ENCODE results near the gene EPHB2.
A peak's percentile ranks its signal among the peaks of the same experiment; 100 is the strongest.
"Not testable (repeated sequence)": the region's sequence is repeated elsewhere in the genome, so short reads cannot be mapped to it uniquely, and the experiment has no call there.

EPHB2 gene

GRCh38 chr1:22843441-22844183 lies 133.0 kb downstream of the EPHB2 start:
- H4K91ac ChIP-seq (ENCODE audit: low read length); H3K9ac ChIP-seq (ENCODE audit: low read length); H3K4ac ChIP-seq (ENCODE audit: low read depth in 1 of 2, low read length in 2 of 2); H3K27ac ChIP-seq (ENCODE audit: low read length, poor library complexity, severe bottlenecking); H2BK120ac ChIP-seq (ENCODE audit: low read depth, low read length); H3K4me3 ChIP-seq (ENCODE audit: insufficient read depth in 1 of 2, low read depth in 1 of 2, low read length in 2 of 2); H4K8ac ChIP-seq (ENCODE audit: low read length); H3K4me1 ChIP-seq (ENCODE audit: control insufficient read depth, insufficient read depth, low read depth, low read length); H2BK5ac ChIP-seq (ENCODE audit: low read depth, low read length, poor library complexity, severe bottlenecking); H3K23ac ChIP-seq (ENCODE audit: low read length in 2 of 2); H3K18ac ChIP-seq (ENCODE audit: low read depth in 1 of 2, low read length in 2 of 2); H2AFZ ChIP-seq (ENCODE audit: low read depth, low read length); H3K4me2 ChIP-seq (ENCODE audit: low read length, poor library complexity, severe bottlenecking); H2BK12ac ChIP-seq (ENCODE audit: low read length in 2 of 2); H3K14ac ChIP-seq (ENCODE audit: low read length in 2 of 2); H3K9me3 ChIP-seq (ENCODE audit: control insufficient read depth, low read length); H2AK5ac ChIP-seq (ENCODE audit: low read length, severe bottlenecking); H2BK15ac ChIP-seq (ENCODE audit: low read depth, poor library complexity, severe bottlenecking); DNase-seq: not testable (repeated sequence)
- peaks cover 0 to 34% of the 10 kb centered on the region in 2 experiments for H3K36me3 ChIP-seq (ENCODE audit: control insufficient read depth in 1 of 2, insufficient read depth in 2 of 2, low read depth in 1 of 2, low read length in 2 of 2)
- WGBS: 96% methylated on average over 9 of the region's 11 CpGs
- H3K79me1 ChIP-seq (replicated peaks; ENCODE audit: low read length, poor library complexity, severe bottlenecking): peaks cover 44% of the 10 kb centered on the region
- H3K27me3 ChIP-seq (ENCODE audit: control insufficient read depth in 1 of 2, insufficient read depth in 1 of 2, low read length in 2 of 2): peaks cover 0 to 65% of the 10 kb centered on the region in 2 experiments

- no peak overlapping the region for H3K4me2 ChIP-seq (ENCODE audit: low read length, poor library complexity, severe bottlenecking)
- H3K36me3 ChIP-seq (ENCODE audit: control insufficient read depth in 1 of 2, insufficient read depth in 2 of 2, low read depth in 1 of 2, low read length in 2 of 2): peaks cover 0 to 41% of the 10 kb centered on the region in 2 experiments
- WGBS: 93% methylated on average over 5 of the region's 5 CpGs
- no peak overlapping the region for H2AK5ac ChIP-seq (ENCODE audit: low read length, severe bottlenecking)
- no peak overlapping the region for H3K23ac ChIP-seq (ENCODE audit: low read length in 2 of 2)
- no peak overlapping the region for H2BK12ac ChIP-seq (ENCODE audit: low read length in 2 of 2)
- peaks cover 48% of the 10 kb centered on the region for H3K79me1 ChIP-seq (replicated peaks; ENCODE audit: low read length, poor library complexity, severe bottlenecking)
- H2AFZ ChIP-seq (ENCODE audit: low read depth, low read length): no peak overlapping the region
- H3K4me3 ChIP-seq (ENCODE audit: insufficient read depth in 1 of 2, low read depth in 1 of 2, low read length in 2 of 2): no peak overlapping the region
- no peak overlapping the region for H3K27ac ChIP-seq (ENCODE audit: low read length, poor library complexity, severe bottlenecking)
- H2BK120ac ChIP-seq (ENCODE audit: low read depth, low read length): no peak overlapping the region
- no peak overlapping the region for H3K14ac ChIP-seq (ENCODE audit: low read length in 2 of 2)
- no peak overlapping the region for H3K9ac ChIP-seq (ENCODE audit: low read length)
- no peak overlapping the region for H3K18ac ChIP-seq (ENCODE audit: low read depth in 1 of 2, low read length in 2 of 2)
- no peak overlapping the region for H2BK15ac ChIP-seq (ENCODE audit: low read depth, poor library complexity, severe bottlenecking)
- H3K4me1 ChIP-seq (ENCODE audit: control insufficient read depth, insufficient read depth, low read depth, low read length): peaks cover 15% of the 10 kb centered on the region
- H3K27me3 ChIP-seq (ENCODE audit: control insufficient read depth in 1 of 2, insufficient read depth in 1 of 2, low read length in 2 of 2): peaks cover 0 to 73% of the 10 kb centered on the region in 2 experiments
- peaks cover 18% of the 10 kb centered on the region for H3K9me3 ChIP-seq (ENCODE audit: control insufficient read depth, low read length)
- no peak overlapping the region for H4K91ac ChIP-seq (ENCODE audit: low read length)
- DNase-seq: no peak
- no peak overlapping the region for H4K8ac ChIP-seq (ENCODE audit: low read length)
- H3K4ac ChIP-seq (ENCODE audit: low read depth in 1 of 2, low read length in 2 of 2): no peak overlapping the region
- H2BK5ac ChIP-seq (ENCODE audit: low read depth, low read length, poor library complexity, severe bottlenecking): no peak overlapping the region
Measured at GRCh38 chr1:22844621-22845020, 134.0 kb downstream of the EPHB2 start.

DNA sequence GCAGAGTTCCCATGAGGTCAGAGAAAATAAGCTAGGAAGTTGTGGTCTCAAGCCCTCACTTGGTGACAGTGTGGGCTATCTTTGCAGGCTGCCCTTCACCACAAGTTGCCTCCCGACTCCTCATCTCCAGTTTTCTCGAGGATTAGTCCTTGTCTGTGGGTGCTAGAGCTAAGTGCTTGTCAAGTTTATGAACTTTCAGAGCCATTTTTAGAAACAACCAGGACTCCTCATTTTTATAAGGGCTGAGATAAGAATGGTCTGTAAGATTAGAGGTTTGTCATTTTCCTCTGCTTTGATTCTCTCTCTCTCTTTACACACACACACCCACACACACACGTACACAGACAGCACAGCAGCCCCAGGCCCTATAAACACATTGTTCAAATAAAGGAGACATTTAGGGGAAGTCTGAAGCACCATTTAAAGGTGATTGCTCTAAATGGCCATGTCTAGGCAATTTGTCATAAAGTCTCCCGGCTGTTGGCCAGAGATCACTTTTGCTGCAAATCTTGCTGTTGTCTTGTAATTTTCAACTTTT lies 134.8 kb downstream of the EPHB2 start:
- Histone ChIP-seq H3K36me3 (ENCODE audit: control insufficient read depth in 1 of 2, insufficient read depth in 2 of 2, low read depth in 1 of 2, low read length in 2 of 2) (peaks cover 0 to 41% of the 10 kb centered on the region in 2 experiments), H2AK5ac (ENCODE audit: low read length, severe bottlenecking) (no peak overlapping the region), H4K8ac (ENCODE audit: low read length) (no peak overlapping the region), H3K4me2 (ENCODE audit: low read length, poor library complexity, severe bottlenecking) (no peak overlapping the region), H3K4me1 (ENCODE audit: control insufficient read depth, insufficient read depth, low read depth, low read length) (peaks cover 24% of the 10 kb centered on the region), H3K18ac (ENCODE audit: low read depth in 1 of 2, low read length in 2 of 2) (no peak overlapping the region), H2BK15ac (ENCODE audit: low read depth, poor library complexity, severe bottlenecking) (peak overlapping the region; percentile 67), H3K14ac (ENCODE audit: low read length in 2 of 2) (no peak overlapping the region), H3K27me3 (ENCODE audit: control insufficient read depth in 1 of 2, insufficient read depth in 1 of 2, low read length in 2 of 2) (peaks cover 0 to 75% of the 10 kb centered on the region in 2 experiments), H3K79me1 (replicated peaks; ENCODE audit: low read length, poor library complexity, severe bottlenecking) (peaks cover 46% of the 10 kb centered on the region), H3K23ac (ENCODE audit: low read length in 2 of 2) (no peak overlapping the region), H3K9ac (ENCODE audit: low read length) (no peak overlapping the region), H2BK12ac (ENCODE audit: low read length in 2 of 2) (no peak overlapping the region), H2BK5ac (ENCODE audit: low read depth, low read length, poor library complexity, severe bottlenecking) (no peak overlapping the region), H3K9me3 (ENCODE audit: control insufficient read depth, low read length) (peaks cover 18% of the 10 kb centered on the region), H4K91ac (ENCODE audit: low read length) (no peak overlapping the region), H2AFZ (ENCODE audit: low read depth, low read length) (no peak overlapping the region), H3K4me3 (ENCODE audit: insufficient read depth in 1 of 2, low read depth in 1 of 2, low read length in 2 of 2) (no peak overlapping the region), H2BK120ac (ENCODE audit: low read depth, low read length) (no peak overlapping the region), H3K27ac (ENCODE audit: low read length, poor library complexity, severe bottlenecking) (no peak overlapping the region), H3K4ac (ENCODE audit: low read depth in 1 of 2, low read length in 2 of 2) (no peak overlapping the region)
- 47% methylated on average over 4 of the region's 4 CpGs for WGBS
- DNase-seq: no peak

- H3K18ac ChIP-seq (ENCODE audit: low read depth in 1 of 2, low read length in 2 of 2): no peak overlapping the region
- 93% methylated on average over 12 of the region's 12 CpGs for WGBS
- H4K8ac ChIP-seq (ENCODE audit: low read length): no peak overlapping the region
- peaks cover 0 to 41% of the 10 kb centered on the region in 2 experiments for H3K36me3 ChIP-seq (ENCODE audit: control insufficient read depth in 1 of 2, insufficient read depth in 2 of 2, low read depth in 1 of 2, low read length in 2 of 2)
- no peak overlapping the region for H3K4ac ChIP-seq (ENCODE audit: low read depth in 1 of 2, low read length in 2 of 2)
- no peak overlapping the region for H2BK15ac ChIP-seq (ENCODE audit: low read depth, poor library complexity, severe bottlenecking)
- peaks cover 0 to 74% of the 10 kb centered on the region in 2 experiments for H3K27me3 ChIP-seq (ENCODE audit: control insufficient read depth in 1 of 2, insufficient read depth in 1 of 2, low read length in 2 of 2)
- H2BK5ac ChIP-seq (ENCODE audit: low read depth, low read length, poor library complexity, severe bottlenecking): no peak overlapping the region
- H2AK5ac ChIP-seq (ENCODE audit: low read length, severe bottlenecking): no peak overlapping the region
- no peak overlapping the region for H2BK120ac ChIP-seq (ENCODE audit: low read depth, low read length)
- no peak for DNase-seq
- no peak overlapping the region for H3K9ac ChIP-seq (ENCODE audit: low read length)
- peak overlapping the region in 1 of 2 experiments; percentile 67 for H3K23ac ChIP-seq (ENCODE audit: low read length in 2 of 2)
- no peak overlapping the region for H3K14ac ChIP-seq (ENCODE audit: low read length in 2 of 2)
- peaks cover 28% of the 10 kb centered on the region for H3K4me1 ChIP-seq (ENCODE audit: control insufficient read depth, insufficient read depth, low read depth, low read length)
- no peak overlapping the region for H3K27ac ChIP-seq (ENCODE audit: low read length, poor library complexity, severe bottlenecking)
- no peak overlapping the region for H2AFZ ChIP-seq (ENCODE audit: low read depth, low read length)
- no peak overlapping the region for H3K4me3 ChIP-seq (ENCODE audit: insufficient read depth in 1 of 2, low read depth in 1 of 2, low read length in 2 of 2)
- no peak overlapping the region for H2BK12ac ChIP-seq (ENCODE audit: low read length in 2 of 2)
- H3K4me2 ChIP-seq (ENCODE audit: low read length, poor library complexity, severe bottlenecking): no peak overlapping the region
- peaks cover 18% of the 10 kb centered on the region for H3K9me3 ChIP-seq (ENCODE audit: control insufficient read depth, low read length)
- H3K79me1 ChIP-seq (replicated peaks; ENCODE audit: low read length, poor library complexity, severe bottlenecking): peaks cover 44% of the 10 kb centered on the region
- H4K91ac ChIP-seq (ENCODE audit: low read length): no peak overlapping the region
Measured at GRCh38 chr1:22846458-22846857, 135.8 kb downstream of the EPHB2 start.

Measured in mesenchymal stem cell (in vitro differentiated cells and primary cell).